ELF-1 (cell line): Measurements from ENCODE around the gene KCNH5.

ENCODE experiments used
- DNase-seq: peaks from one replicate; pipeline ENCODE4 v3.0.0-alpha.2; 2016; ENCODE audit warnings: low read depth, low spot score

KCNH5 gene

DNA sequence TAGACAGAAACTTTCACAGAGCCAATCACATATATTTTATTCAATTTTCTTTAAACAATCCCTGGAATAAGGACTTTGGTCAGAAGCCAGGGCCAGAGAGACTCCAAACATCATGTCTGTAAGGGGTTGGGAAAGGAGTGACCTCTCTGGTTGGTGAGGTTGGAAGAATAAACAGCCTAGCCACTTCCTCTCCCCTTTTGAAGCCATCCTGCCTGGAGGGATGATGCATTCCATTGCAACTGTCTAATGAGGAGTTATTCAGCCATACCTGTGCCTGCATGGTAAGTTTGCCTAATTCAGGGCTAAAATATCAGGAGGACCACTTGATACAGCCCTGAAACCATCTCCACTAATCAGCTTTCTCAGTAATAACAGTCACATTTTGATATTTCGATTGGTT, 299.8 kb downstream of the KCNH5 start:
- DNase-seq = peak; percentile 19

DNA sequence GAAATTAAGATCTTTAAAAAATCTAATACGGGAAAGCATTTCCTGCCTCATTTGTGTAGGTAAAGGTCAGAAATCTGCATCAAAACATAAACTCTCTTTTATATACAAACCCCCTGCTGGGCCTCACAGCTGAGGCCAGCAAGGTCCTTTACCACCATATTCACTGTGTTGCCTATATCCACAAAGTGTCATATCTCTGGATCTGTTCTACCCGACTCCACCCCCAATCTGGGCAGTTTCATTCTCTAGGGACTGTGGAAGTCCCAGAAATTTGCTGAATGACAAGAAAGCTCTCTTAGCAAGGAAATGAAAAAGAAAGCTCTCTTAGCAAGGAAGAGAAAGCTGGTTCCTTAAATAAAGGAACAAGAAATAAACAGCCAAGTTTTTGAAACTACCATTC, 301.7 kb downstream of the KCNH5 start:
- DNase-seq = no peak

DNA sequence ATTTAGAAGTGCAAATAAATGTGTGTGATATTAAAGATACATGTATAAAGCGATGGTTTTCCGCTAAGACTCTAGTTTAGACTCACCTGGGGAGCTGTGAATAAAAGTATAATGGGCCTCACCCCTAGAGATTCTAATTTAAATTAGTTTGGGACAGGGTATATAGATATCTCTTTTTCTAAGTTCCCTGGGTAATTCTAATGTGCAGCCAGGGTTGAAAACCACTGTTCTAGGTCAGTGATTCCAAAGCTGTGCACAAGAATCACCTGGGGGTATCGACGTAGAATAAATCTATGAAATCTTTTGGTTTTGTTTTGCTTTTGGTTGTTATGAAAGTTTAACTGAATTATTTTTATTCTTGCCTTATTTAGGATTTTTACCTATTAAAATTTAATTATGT, 302.1 kb downstream of the KCNH5 start:
- DNase-seq = no peak

DNA sequence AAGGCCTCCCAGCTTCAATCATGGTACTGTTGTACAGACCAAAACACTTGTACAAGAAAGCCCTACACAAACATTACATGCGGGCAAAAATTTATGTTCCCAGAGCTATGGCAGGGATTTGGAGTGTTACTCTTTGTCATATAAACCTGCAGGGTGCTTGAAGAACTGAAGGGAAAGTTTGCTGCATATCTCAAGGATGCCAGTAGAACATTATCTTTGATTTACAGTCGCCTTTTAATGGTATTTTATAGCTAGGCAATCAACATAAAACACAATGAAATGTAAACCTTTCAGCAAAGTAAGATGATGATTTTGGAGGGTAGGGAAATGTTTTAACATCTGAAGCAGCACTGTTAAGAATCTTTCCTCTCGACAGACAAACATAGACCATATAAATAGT, 305.6 kb downstream of the KCNH5 start:
- DNase-seq = no peak

DNA sequence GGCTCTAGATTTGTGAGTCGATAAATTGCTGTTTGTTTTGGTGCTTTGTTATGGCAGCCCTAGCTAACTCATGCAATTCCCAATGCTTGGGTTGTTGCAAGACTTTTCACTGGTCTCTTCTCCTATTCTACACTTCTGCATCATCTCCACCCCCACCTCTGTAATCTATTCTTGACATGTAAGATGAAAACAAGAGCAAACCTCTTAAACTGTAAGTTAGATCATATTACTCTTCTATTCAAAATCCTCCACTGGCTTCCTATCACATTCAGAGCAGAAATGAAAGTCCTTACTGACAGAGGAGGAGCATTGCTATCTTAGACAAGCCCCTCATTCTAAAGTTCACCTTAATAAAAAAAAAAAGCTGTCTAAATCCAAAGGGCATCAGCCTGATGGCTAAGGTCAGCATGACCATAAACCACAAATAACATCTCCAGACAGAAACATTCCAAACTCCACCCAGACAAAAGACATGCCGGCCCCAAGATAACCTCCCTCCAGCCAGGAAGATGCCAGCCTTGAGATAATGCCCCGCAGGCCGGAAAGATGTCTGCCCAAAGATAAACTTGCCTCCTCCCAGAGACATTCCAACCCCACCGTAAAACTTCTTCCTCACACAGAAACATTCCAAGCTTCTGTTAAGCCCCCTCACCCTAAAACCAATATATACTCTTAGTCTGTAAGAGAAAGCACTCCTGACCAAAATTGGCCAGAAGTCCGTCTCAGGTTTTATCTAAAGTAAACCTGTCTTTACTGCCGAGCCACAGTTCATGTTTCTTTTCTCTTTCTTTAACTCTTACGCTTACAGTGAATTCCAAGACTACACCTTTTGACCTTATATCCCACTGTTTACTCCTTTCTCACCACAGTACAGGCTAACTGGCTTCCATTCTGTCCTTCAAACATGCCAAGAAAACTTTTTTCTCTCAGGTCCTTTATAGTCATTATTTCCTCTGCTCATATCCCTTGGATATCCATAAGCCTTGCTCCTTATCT, 308.9 kb downstream of the KCNH5 start:
- peak; percentile 54 for DNase-seq

DNA sequence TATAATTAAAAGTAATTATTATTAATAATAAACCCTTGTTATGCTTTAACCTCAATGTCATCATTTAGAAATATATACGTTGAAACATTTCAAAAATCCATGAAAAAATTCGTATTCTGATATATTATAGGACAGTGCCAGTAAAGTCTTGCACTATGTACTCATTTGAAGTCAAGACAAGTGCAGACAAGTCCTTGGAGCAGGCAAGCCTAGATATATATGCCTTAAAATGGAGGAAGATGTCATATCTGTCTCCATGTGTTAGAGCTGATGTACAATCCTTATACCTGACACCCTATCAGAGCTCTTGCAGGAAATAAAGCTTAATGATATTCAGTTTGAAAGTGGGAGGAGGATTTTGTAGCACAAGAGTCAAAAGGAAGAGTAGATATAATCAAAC, 310.4 kb downstream of the KCNH5 start:
- DNase-seq = no peak

DNA sequence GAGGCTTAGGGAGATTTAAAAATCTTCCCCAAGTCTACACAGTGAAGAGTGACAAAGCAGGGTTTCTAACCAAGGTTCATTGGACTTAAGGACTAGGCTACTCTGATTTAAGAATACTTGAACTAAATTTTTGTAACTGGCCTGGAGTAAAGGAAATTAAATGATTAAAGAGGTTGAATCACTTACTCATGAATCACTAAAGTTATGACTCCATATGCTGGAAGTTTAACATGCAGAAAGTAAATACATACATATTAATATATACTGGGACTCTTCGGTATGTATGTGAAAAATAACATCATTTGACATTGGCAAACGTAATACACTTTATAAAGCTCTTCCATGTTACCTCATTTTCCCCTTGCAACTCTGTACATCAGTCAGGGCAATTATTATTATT, 322.9 kb downstream of the KCNH5 start:
- no peak for DNase-seq

DNA sequence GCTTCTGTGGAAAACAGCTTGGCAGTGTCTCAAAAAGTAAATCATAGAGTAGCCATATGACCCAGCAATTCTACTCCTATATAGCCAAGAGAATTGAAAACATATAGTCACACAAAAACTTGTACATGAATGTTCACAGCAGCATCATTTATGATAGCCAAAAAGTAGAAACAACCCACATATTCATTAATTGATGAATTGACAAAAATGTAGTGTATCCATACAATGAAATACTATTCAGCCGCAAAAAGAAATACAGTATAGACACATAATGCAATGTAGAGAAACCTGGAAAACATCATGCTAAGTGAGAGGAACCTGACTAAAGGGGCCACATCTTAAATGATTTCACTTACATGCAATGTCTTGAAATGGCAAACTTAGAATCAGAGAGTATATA, 326.6 kb downstream of the KCNH5 start:
- no peak for DNase-seq

DNA sequence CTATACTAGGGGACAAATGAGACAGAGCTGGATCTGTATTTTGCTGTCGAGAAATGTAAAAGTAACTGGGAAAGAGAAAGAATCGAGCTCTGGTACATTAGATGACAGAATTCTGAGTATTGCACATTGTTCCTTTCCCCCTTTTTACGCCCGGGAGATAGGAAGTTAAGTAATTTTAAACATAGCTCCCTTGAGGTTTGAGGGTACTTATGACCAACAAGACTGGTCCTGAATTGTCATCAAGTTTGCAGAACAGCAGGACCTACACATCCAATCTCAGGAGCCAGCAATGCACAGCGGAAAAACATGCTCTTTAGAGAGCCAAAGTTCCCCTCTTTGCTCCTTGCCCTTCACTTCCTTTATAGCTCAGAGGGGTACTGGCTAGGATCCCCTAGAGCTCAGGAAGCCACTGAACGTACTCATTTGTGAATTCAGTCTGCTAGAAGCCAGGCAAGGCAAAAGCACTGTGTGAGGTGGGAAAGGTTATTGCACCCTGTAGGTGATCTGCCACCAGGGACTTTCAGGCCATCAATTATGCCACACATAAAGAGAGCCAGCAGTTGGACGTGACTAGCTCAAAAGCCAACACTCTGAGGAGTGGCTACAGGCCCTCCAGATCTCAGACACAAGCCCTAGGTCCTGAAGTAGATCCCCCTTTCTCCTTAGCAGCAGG, 333.8 kb downstream of the KCNH5 start:
- DNase-seq = no peak

DNA sequence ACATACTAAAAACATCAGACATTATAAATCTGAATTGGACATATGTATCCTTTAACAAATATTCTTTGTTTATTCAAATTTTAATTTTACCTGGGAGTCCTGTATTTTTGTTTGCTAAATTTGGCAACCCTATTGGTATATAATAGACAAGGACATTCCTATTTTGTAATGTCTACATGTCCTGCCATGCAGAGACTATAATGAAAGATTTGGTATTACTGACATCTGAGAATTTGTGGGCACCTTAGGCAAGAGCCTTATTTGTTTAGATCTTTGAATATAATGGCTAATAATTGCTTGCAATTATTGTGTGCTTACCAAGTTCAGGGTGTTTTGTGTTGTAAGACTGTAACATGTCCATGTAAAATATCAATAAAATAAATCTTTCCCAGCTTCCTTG, 334.4 kb downstream of the KCNH5 start:
- DNase-seq = no peak

DNA sequence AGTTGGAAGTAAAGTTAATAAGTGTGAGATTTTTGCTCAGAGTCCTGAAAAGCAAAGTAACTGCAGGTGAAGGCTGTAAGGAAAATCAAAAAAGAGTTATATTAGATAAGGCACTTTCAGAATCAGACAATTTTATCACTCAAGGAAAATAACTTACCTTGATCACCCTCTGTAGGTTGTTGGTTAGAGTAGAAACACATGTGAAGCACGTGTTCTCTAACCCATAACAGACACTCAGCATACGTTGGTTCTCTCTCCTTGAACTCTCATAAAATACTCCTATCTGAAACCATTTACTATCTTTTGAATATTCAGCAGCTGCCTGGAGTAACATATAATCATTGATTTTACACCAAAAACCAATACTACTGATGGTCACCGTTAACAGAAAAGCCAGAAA, 335.5 kb downstream of the KCNH5 start:
- no peak for DNase-seq

DNA sequence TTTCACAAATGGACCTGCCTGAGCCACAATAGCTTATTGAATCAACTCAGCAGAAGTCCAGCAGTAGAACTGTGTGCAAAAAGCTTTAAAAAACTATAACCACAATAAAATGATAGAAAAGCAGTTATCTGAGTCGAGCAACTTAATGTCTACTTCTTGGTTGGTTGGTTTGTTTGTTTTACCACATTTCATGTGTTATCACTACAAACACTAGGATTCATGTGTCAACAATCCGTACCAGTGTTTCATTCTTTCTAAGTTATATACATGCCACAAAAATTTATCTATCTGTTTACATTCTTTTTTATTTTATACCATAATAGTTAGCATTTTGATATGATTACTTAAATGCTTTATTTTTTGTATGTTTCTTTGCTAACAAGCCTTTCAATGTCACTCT, 339.0 kb downstream of the KCNH5 start:
- DNase-seq = no peak

DNA sequence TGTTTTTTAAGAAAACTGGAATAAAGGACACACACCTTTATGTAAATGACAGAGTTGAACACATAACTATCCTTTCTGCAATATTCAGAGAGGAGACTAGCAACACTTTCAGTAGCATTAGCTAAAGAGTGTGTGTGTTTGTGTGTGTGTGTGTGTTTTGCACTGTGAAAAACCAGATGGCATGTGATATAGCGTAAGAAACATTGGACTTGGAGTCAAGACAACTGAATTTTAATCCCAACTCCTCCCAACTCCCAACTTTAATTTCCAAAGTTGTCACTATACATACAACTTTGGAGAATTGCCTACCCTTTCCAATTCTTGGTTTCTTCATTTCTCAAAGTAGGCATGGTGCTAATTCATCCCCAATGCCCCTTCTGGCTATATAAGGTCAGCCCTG, 347.8 kb downstream of the KCNH5 start:
- no peak for DNase-seq

DNA sequence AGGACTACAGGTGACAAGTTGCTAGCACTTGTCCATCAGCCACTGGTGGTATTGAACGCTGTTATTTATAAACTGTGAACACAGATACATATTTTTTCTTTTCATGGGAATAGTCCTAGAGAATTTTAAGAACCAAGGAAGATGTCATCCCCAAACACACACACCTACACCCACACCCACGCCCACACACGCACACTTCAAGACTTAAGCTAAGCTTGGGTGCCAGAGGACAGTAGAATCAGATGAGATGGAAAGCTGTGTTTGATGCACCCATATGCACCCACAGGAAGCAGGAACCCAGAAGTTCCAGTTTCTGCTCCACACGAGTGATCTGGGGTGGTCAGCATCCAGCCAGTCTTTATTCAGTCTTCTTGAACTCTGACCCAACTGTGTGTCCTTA, 348.3 kb downstream of the KCNH5 start:
- DNase-seq = no peak

DNA sequence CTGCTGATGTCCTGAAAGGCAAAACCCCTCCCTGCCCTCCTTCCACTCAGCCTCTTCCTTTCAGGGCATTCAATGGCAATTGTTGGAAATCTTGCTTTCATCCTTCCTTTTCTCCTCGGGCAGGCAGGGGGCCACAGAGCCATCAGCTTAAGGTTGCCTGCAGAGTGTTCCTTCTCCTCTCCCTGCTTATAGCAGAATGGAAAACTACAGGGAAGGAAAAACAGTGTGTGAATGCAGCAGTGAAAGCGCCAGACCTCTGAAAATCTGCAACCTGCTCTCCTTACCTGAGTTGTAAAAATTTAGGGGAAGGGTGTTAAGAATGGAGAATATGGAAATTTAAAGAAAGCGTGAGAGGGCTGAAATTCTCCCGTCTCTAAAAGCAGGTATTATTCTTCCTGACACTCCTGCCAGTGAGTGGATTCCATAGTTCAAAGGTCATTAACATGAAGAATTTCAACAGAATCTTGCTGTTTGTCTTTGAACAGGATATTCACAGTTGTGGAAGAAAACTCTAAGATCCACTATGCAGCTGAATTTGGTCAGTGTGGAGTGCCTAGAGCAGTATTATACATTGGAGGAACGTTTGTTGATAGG, 348.8 kb downstream of the KCNH5 start:
- peak; percentile 71 for DNase-seq

DNA sequence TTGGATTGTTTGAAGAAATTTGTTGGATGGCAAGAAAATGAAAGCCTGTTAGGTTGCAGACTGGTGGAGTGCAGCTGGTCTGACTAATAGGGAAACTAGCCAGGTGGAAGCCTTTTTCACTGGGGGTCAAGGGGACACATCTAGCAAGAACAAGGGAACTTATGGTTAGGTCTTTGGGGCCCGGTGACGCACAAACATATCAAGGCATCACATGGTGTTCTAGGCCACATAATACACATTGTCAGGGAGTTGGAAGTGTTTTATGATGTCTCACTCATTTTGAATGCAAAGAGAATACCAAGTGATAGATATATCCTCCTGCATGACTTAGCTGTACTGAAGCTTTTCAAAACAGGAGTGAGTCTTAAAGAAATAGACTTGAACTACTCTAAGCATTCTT, 351.2 kb downstream of the KCNH5 start:
- no peak for DNase-seq

DNA sequence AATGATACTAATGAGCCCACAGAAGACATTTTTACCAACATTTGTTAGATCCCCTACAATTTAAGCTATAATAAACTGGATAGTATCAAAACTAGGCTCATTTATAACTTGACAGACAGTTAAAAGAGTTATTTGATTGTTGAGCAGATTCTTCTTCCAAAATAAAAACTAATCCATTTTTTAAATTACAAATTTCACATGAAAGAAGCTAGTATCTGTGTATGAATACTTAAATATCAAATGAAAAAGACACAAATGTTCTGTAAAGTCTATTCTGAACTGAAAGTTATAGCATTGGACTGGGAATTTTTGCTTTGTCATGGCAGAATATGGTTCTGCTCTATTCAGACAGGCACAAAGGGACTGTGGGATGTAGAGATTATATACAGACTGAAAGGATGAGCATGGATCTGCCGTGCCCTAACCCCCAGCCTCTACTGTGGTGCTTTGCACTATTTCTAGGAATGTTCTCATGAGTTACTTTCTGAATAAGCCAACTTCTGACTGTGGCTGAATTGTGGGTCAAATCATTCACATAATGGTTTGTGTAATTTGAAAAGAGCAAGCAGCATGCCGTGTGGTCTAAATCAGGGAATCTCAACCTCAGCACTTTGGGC, 352.7 kb downstream of the KCNH5 start:
- no peak for DNase-seq

DNA sequence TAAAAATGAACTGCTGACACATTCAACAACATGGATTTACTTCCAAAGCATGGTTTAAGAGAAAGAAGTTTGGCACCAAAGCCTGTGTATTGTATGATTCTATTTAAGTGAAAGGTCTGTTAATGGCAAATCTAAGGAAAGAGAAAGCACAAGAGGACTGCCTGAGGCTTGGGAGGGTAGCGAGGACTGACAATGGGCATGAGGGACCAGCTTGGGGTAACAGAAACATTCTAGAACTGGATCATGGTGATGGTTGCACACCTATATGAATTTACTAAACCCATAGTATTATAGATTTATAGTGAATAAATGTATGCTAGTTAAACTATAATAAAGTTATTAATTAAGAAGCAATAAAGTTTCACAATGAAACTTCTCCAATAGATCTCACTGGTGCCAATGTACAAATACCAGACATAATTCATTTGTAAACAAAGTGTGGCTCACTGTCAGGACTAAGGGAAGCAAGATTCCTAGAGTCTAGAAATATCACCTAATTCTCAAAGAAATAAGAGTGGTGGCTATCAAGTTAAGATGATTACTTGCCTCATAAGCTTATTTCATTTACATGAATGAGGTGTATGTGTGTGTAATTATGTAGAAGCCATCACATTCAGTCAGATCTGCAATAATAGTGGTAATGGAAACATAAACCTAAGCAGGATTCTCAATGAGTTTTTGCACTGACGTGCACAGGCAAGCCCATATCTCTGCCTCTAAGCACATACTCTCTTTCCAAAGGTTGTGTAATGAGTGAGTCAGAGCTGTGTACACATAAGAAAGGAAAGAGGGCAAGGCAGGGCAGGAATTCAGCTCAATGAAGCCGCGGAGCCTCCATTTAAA, 353.4 kb downstream of the KCNH5 start:
- no peak for DNase-seq

DNA sequence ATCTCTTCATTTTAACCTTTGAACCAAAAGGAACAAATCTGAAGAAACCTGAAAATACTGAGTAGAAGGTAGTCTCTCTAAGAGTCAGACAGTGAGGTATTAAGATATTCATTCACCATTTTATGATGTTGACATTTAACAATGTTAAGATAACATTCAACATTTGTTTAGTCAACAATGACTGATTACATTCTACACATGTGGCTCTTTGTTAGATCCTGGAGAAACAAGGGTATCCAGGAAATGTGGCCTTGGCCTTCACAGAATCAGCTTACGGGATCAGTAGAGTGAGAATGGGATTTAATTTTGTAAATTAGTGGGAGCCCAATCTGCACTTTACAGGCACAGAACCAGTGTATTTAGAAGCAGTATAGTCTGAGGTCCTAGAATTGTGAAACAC, 355.5 kb downstream of the KCNH5 start:
- DNase-seq = no peak

DNA sequence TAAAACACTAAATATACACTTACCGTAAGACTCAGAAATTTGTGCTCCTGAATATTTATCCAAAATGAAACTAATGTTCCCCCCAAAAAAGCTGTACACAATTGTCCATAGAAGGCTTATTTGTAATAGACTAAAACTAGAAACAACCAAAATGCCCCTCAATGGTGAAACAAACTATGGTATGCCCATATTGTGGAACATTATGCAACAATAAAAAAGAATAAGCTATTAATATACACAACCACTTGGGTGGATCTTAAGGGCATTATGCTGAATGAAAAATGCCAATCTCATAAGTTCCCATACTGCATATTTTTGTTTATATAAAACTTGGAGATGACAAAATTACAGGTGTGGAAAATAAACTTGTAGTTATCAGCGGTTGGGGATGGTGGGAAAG, 357.4 kb downstream of the KCNH5 start:
- no peak for DNase-seq

DNA sequence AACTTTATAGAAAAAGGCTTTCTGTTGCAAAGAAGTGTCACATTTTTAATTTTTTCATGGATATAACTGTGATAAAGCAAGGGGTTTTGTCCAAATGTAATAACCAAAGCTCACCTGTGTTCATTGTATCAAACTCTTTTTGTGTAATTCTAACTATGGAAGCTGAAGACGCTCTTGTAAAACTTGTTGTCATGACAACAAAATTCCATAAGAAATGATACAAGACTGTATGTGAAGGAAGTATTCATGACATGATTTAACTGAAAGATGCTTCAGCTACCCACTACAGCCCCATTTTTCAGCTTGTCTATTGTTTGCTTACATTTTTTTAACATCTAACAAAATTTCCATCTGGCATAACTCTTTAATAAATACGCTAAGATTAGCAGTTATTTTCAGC, 360.9 kb downstream of the KCNH5 start:
- no peak for DNase-seq
